SK-N-MC (cell line): ENCODE data around the gene SMARCC1.

ENCODE experiments used
- EZH2 ChIP-seq: fragments of 200-600 bp; sonication (generic); IDR thresholded peaks from one replicate; pipeline ENCODE4 v1.6.1; 2017; ENCODE audit warnings: antibody characterized with exemption
- FOXP2 ChIP-seq: optimal IDR thresholded peaks from 2 replicates; pipeline ENCODE3; 2011; ENCODE audit warnings: mild to moderate bottlenecking, moderate library complexity; ENCODE audit not compliant: insufficient read depth; ENCODE audit errors: extremely low read length, control extremely low read depth
- POLR2AphosphoS5 ChIP-seq: IDR thresholded peaks from 2 replicates; pipeline ENCODE4 v1.6.1; 2012; ENCODE audit warnings: mild to moderate bottlenecking, low read depth, low read length, borderline replicate concordance

GRCh38 chr3:47622671-47623461 is 158.8 kb downstream of the SMARCC1 start:
- TF ChIP-seq POLR2AphosphoS5 (no peak), EZH2 (no peak), FOXP2 (no peak)
